Type B pancreatic cell (in vitro differentiated cells): ENCODE data around the gene PARD3. TPM values are rescaled to one million over a fixed set of nuclear protein-coding genes. Genes with fewer than 3 reads are reported as not detected.

Experiments used
- DNase-seq: peaks from one replicate; pipeline ENCODE4 v3.0.0; 2021; ENCODE audit warnings: mixed read lengths; ENCODE audit not compliant: unreplicated experiment; ENCODE audit errors: extremely low spot score
- H3K27ac Mint-ChIP-seq: 2 replicates; pipeline ENCODE4 v1.8.0; 2021; ENCODE audit warnings: mild to moderate bottlenecking, mixed read lengths
- H3K27me3 Mint-ChIP-seq: 2 replicates; pipeline ENCODE4 v1.8.0; 2021; ENCODE audit warnings: mixed read lengths
- H3K36me3 Mint-ChIP-seq: 2 replicates; pipeline ENCODE4 v1.8.0; 2021; ENCODE audit warnings: mixed read lengths
- H3K4me1 Mint-ChIP-seq: one replicate; pipeline ENCODE4 v1.8.0; 2021; ENCODE audit warnings: mixed read lengths; ENCODE audit not compliant: unreplicated experiment
- H3K4me3 Mint-ChIP-seq: 2 replicates; pipeline ENCODE4 v1.8.0; 2021; ENCODE audit warnings: mild to moderate bottlenecking, mixed read lengths
- H3K9me3 Mint-ChIP-seq: 2 replicates; pipeline ENCODE4 v1.8.0; 2021; ENCODE audit warnings: mixed read lengths
- CTCF ChIP-seq: fragments of 200-600 bp; sonication (generic); conservative IDR thresholded peaks from 2 replicates; pipeline ENCODE4 v1.5.0; 2021; ENCODE audit warnings: antibody characterized with exemption, mild to moderate bottlenecking
- total RNA-seq: library from RNA; stranded (reverse); gene quantifications from 2 replicates; pipeline ENCODE4 v1.2.1, GENCODE V29; 2021; ENCODE audit warnings: low replicate concordance

The PARD3 gene
- total RNA-seq, 1 donor from 2014 or later = 52.3 TPM

DNA sequence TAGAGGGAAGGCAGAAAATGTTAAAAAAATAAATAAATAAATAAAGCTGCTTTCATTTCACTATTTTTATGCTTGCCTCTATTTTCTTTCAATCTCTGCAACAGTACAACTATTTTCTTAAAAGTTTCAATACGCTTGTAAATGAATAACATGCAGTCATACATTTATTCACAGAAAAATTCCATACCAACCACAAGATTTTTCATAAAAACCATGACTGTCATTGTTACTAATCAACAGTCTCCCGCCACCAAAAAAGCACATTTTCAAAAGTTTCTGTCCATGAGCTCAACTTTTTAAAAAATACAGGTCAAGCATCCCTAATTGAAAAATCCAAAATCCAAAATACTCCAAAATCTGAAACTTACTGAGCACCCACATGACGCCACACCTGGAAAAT is 5.3 kb downstream of the PARD3 start:
- Mint-ChIP-seq H3K9me3 (no peaks in the 10 kb centered on the region), H3K36me3 (no peaks in the 10 kb centered on the region), H3K27ac (no peak overlapping the region), H3K27me3 (no peaks in the 10 kb centered on the region), H3K4me3 (no peak overlapping the region), H3K4me1 (peaks cover 50% of the 10 kb centered on the region)
- no peak for DNase-seq
- TF ChIP-seq CTCF = no peak

DNA sequence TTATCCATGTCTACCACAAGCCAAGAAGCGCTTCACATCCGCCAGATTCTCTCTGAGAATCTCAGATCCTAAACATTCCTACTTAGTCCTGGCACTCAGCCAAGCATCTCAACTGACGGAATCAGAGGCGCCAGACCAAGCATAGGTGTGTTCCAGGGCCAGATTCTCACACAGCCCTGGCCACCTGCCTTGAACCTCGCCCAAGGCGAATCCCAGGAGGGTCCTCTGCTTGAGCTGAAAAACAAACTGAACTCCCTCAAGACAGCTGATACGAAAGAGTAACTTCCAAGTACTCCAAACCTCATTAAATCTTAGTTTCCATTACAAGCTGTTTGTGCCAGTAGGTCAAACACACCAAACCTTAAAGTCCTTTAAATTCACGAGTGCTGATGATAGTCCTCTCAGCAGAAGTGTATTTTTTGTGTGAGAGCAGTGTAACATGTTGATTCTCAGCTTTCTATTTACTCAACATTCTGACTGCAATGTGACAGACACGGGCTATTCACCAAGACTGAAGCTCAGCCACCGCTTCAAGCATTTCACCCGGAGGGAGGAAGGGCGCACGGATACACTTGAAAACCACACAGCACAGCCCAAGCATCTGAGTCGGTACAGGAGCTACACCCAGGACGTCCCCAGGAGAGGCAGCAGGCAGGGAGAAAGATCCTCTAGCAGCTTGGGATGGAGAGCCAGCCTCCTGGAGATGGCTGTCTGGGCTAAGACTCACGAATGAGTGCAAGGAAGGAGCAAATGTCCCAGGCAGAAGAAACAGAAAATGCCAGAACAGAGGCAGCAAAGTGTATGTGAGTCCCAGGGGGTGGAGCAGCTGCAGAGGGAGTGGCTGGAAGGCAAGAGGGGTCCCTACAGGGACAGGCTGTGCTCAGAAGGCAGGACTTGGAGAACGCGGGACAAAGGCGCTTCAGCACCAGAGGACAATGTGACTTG is 6.0 kb downstream of the PARD3 start:
- DNase-seq = no peak
- Mint-ChIP-seq H3K4me3 (peak overlapping the region; percentile 54), H3K27ac (peak overlapping the region; percentile 46), H3K9me3 (no peaks in the 10 kb centered on the region), H3K27me3 (no peaks in the 10 kb centered on the region), H3K4me1 (peaks cover 57% of the 10 kb centered on the region), H3K36me3 (no peaks in the 10 kb centered on the region)
- no peak for TF ChIP-seq CTCF

DNA sequence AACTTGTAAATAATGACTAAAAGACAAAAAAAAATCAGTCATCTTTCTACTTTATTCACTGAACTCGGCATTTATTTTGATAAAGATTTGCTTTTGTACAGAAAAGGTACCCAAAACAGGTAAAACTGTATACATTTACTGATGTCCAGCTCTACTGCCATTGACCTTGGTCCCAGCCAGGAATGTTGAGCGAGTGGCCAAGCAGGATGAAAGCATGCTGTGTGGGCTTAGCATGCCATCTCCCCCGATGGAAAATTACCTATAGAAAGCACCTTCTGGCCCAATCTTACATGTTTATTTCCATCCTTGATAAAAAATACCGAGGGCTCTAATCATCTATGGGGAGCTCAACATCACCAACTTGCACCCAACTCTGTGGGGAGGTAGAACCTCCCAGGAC is 6.8 kb downstream of the PARD3 start:
- Mint-ChIP-seq H3K4me3 (no peak overlapping the region), H3K9me3 (no peaks in the 10 kb centered on the region), H3K27ac (peak overlapping the region; percentile 46), H3K27me3 (no peaks in the 10 kb centered on the region), H3K36me3 (no peaks in the 10 kb centered on the region), H3K4me1 (peaks cover 54% of the 10 kb centered on the region)
- no peak for DNase-seq
- TF ChIP-seq CTCF = no peak

- DNase-seq = no peak
- H3K27me3 Mint-ChIP-seq = no peaks in the 10 kb centered on the region
- no peaks in the 10 kb centered on the region for H3K9me3 Mint-ChIP-seq
- peaks cover 40% of the 10 kb centered on the region for H3K4me1 Mint-ChIP-seq
- no peak overlapping the region for H3K4me3 Mint-ChIP-seq
- H3K36me3 Mint-ChIP-seq = peaks cover 5% of the 10 kb centered on the region
- H3K27ac Mint-ChIP-seq = no peak overlapping the region
- TF ChIP-seq CTCF = no peak
These were observed 10.8 kb downstream of the PARD3 start for GRCh38 chr10:34804306-34804705.

GRCh38 chr10:34802692-34803091 is 12.4 kb downstream of the PARD3 start:
- TF ChIP-seq CTCF = no peak
- H3K4me1 Mint-ChIP-seq = peaks cover 36% of the 10 kb centered on the region
- no peak overlapping the region for H3K4me3 Mint-ChIP-seq
- no peak for DNase-seq
- H3K27ac Mint-ChIP-seq = peak overlapping the region; percentile 52
- no peaks in the 10 kb centered on the region for H3K9me3 Mint-ChIP-seq
- no peaks in the 10 kb centered on the region for H3K27me3 Mint-ChIP-seq
- H3K36me3 Mint-ChIP-seq = peaks cover 10% of the 10 kb centered on the region
